CMK (cell line): ENCODE measurements around the gene TMEM132D.

Source experiments
- DNase-seq: peaks from one replicate; pipeline ENCODE4 v3.0.0-alpha.2; 2010; ENCODE audit warnings: low read depth

The TMEM132D gene

GRCh38 chr12:129101816-129102215 lies 802.0 kb downstream of the TMEM132D start:
- no peak for DNase-seq

- DNase-seq: no peak
These were observed 802.4 kb downstream of the TMEM132D start for GRCh38 chr12:129101404-129101803.

- DNase-seq: no peak
These were observed 806.4 kb downstream of the TMEM132D start for GRCh38 chr12:129097451-129097850.

GRCh38 chr12:129096968-129097367 lies 806.9 kb downstream of the TMEM132D start:
- DNase-seq: no peak

- no peak for DNase-seq
These were observed 807.6 kb downstream of the TMEM132D start for GRCh38 chr12:129096184-129096583.

- no peak for DNase-seq
These were observed 814.2 kb downstream of the TMEM132D start for GRCh38 chr12:129089576-129089975.

GRCh38 chr12:129084875-129085826 lies 818.7 kb downstream of the TMEM132D start:
- DNase-seq: no peak

GRCh38 chr12:129083121-129083840 lies 820.5 kb downstream of the TMEM132D start:
- DNase-seq: no peak

- DNase-seq: no peak
These were observed 821.4 kb downstream of the TMEM132D start for GRCh38 chr12:129082441-129082840.

GRCh38 chr12:129081755-129082250 lies 822.0 kb downstream of the TMEM132D start:
- no peak for DNase-seq

- no peak for DNase-seq
These were observed 823.0 kb downstream of the TMEM132D start for GRCh38 chr12:129080821-129081220.

- DNase-seq: no peak
These were observed 823.4 kb downstream of the TMEM132D start for GRCh38 chr12:129080391-129080790.

GRCh38 chr12:129079719-129080118 lies 824.1 kb downstream of the TMEM132D start:
- DNase-seq: no peak

- no peak for DNase-seq
These were observed 827.1 kb downstream of the TMEM132D start for GRCh38 chr12:129076441-129077320.

- no peak for DNase-seq
These were observed 828.2 kb downstream of the TMEM132D start for GRCh38 chr12:129075460-129076208.

GRCh38 chr12:129074379-129074778 lies 829.4 kb downstream of the TMEM132D start:
- no peak for DNase-seq

- no peak for DNase-seq
These were observed 830.5 kb downstream of the TMEM132D start for GRCh38 chr12:129073157-129073915.

GRCh38 chr12:129071362-129071761 lies 832.5 kb downstream of the TMEM132D start:
- DNase-seq: no peak

- DNase-seq: no peak
These were observed 833.9 kb downstream of the TMEM132D start for GRCh38 chr12:129069886-129070285.

GRCh38 chr12:129068684-129069083 lies 835.1 kb downstream of the TMEM132D start:
- no peak for DNase-seq
